ENCODE data around the gene RUSF1. TPM values are rescaled to one million over a fixed set of nuclear protein-coding genes. Genes with fewer than 3 reads are reported as not detected.

The RUSF1 gene
- total and polyA plus RNA-seq, 8 donors: 58.2 to 87.2 (median 77.7) TPM

DNA sequence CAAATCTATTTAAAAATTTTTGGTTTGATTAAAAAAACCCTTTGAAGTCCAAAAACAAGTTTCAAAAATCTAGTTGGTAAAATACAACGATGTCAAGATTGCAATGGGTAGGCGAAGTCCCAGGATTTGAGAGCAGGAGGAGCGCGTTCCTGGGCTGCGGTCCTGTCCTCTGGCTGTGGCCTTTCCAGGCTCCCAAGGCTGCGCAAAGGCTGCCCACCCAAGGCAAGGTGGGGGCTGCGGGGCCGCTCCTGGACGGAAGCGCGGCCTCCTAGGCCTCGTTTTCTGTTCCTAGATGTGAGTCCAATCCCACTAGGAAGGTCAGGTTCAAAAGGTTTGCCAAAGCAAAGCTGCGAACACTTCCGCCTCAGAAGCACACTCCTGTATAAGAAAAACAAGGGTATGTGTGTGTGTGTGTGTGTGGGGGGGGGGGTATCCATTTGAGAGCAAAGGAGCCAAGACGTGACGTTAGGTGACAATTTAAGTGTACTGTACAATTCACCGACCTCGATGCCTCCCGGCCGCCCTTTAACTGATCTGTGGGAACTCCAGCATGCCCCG, 28.7 kb upstream of the RUSF1 start:
- Histone ChIP-seq H3K4me3 (peak overlapping the region; percentile 28 to 40), H3K36me3 (no peaks in the 10 kb centered on the region), H3K27me3 (peaks cover 4 to 62% of the 10 kb centered on the region in 2 donors), H3K9me3 (peaks cover 0 to 4% of the 10 kb centered on the region in 2 donors), H3K27ac (no peak overlapping the region), H3K4me1 (peaks cover 0 to 9% of the 10 kb centered on the region in 2 donors)
- ATAC-seq (peak; percentile 61), DNase-seq (peak in 1 of 4 donors; percentile 13)
- no peak for TF ChIP-seq CTCF (IDR thresholded peaks at IDR 0.05)
- intact Hi-C loops (cut with DNase I): no loop called here

- Histone ChIP-seq H3K27ac (no peak overlapping the region), H3K4me3 (no peak overlapping the region), H3K27me3 (peaks cover 4 to 73% of the 10 kb centered on the region in 2 donors), H3K9me3 (peaks cover 0 to 4% of the 10 kb centered on the region in 2 donors), H3K36me3 (no peaks in the 10 kb centered on the region), H3K4me1 (peaks cover 0 to 9% of the 10 kb centered on the region in 2 donors)
- intact Hi-C loops (cut with DNase I): no loop called here
- TF ChIP-seq CTCF (IDR thresholded peaks at IDR 0.05): no peak
- DNase-seq: no peak
- ATAC-seq: no peak
Measured at GRCh38 chr16:31535737-31536136, 27.5 kb upstream of the RUSF1 start.

- H3K9me3 ChIP-seq: no peaks in the 10 kb centered on the region
- intact Hi-C loops (cut with DNase I): no loop called here
- no peaks in the 10 kb centered on the region for H3K36me3 ChIP-seq
- DNase-seq (no peak), ATAC-seq (no peak)
- peaks cover 4 to 83% of the 10 kb centered on the region in 2 donors for H3K27me3 ChIP-seq
- H3K4me1 ChIP-seq: peaks cover 4 to 15% of the 10 kb centered on the region in 2 donors
- H3K27ac ChIP-seq: no peak overlapping the region
- no peak for TF ChIP-seq CTCF (IDR thresholded peaks at IDR 0.05)
- no peak overlapping the region for H3K4me3 ChIP-seq
Measured at GRCh38 chr16:31532896-31533295, 24.7 kb upstream of the RUSF1 start.

- no peaks in the 10 kb centered on the region for H3K36me3 ChIP-seq
- H3K4me3 ChIP-seq: no peak overlapping the region
- peaks cover 4 to 7% of the 10 kb centered on the region in 2 donors for H3K4me1 ChIP-seq
- intact Hi-C loops (cut with DNase I): no loop called here
- no peak for TF ChIP-seq CTCF (IDR thresholded peaks at IDR 0.05)
- DNase-seq: no peak
- no peak overlapping the region for H3K27ac ChIP-seq
- H3K9me3 ChIP-seq: no peaks in the 10 kb centered on the region
- peaks cover 0 to 82% of the 10 kb centered on the region in 2 donors for H3K27me3 ChIP-seq
- ATAC-seq: no peak
Measured at GRCh38 chr16:31532120-31532519, 23.9 kb upstream of the RUSF1 start.

DNA sequence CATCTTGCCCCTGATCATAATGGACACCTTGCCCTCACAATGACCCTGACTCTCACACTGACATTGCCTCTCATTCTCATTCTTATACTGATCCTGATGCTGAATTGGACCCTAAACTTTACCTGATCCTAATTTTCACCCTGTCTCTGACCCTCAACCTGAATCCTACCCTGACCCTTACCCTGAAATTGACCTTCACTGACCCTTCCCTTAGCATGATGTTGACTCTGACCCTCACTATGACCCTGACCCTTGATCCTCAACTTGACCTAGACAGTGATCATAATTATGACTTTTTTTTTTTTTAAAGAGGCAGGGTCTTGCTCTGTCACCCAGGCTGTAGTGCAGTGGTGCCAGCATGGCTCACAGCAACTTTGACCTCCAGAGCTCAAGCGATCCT, 22.9 kb upstream of the RUSF1 start:
- peaks cover 4 to 7% of the 10 kb centered on the region in 2 donors for H3K4me1 ChIP-seq
- no peak overlapping the region for H3K4me3 ChIP-seq
- H3K27ac ChIP-seq: no peak overlapping the region
- H3K27me3 ChIP-seq: peaks cover 0 to 72% of the 10 kb centered on the region in 2 donors
- H3K9me3 ChIP-seq: no peaks in the 10 kb centered on the region
- no peaks in the 10 kb centered on the region for H3K36me3 ChIP-seq
- no peak for DNase-seq
- intact Hi-C loops (cut with DNase I): no loop called here
- no peak for TF ChIP-seq CTCF (IDR thresholded peaks at IDR 0.05)
- no peak for ATAC-seq
